MV-4-11 (cell line): ENCODE results near the gene MAPK4.
"Not testable (repeated sequence)": the region's sequence is repeated elsewhere in the genome, so short reads cannot be mapped to it uniquely, and the experiment has no call there.

Experiments used
- DNase-seq: peaks from one replicate; lab custom pipeline; 2025; lab: John Stamatoyannopoulos, UW

MAPK4 gene

GRCh38 chr18:50750546-50750945 lies 190.7 kb downstream of the MAPK4 start:
- DNase-seq: no peak

GRCh38 chr18:50751490-50751889 lies 191.6 kb downstream of the MAPK4 start:
- DNase-seq: no peak

GRCh38 chr18:50751947-50752346 lies 192.1 kb downstream of the MAPK4 start:
- DNase-seq: no peak

GRCh38 chr18:50753311-50753710 lies 193.4 kb downstream of the MAPK4 start:
- DNase-seq: no peak

GRCh38 chr18:50754297-50754696 lies 194.4 kb downstream of the MAPK4 start:
- no peak for DNase-seq

- no peak for DNase-seq
Observed at GRCh38 chr18:50757358-50757757, 197.5 kb downstream of the MAPK4 start.

GRCh38 chr18:50769463-50769862 lies 209.6 kb downstream of the MAPK4 start:
- DNase-seq: no peak

- DNase-seq: no peak
Observed at GRCh38 chr18:50775207-50775606, 215.3 kb downstream of the MAPK4 start.

GRCh38 chr18:50775726-50776125 lies 215.8 kb downstream of the MAPK4 start:
- no peak for DNase-seq

- DNase-seq: no peak
Observed at GRCh38 chr18:50776383-50776782, 216.5 kb downstream of the MAPK4 start.

- DNase-seq: not testable (repeated sequence)
Observed at GRCh38 chr18:50779021-50779420, 219.1 kb downstream of the MAPK4 start.
